ENCODE measurements around the gene LTBP2.

GRCh38 chr14:74563586-74564159, 48.4 kb downstream of the LTBP2 start:
- TF ChIP-seq CTCF (IDR thresholded peaks at IDR 0.05) = no peak
- no peak for TF ChIP-seq POLR2A (IDR thresholded peaks at IDR 0.05)

Data from testis (tissue), 2 donors.